Measurements from ENCODE around the gene ADGRL3. TPM values are rescaled to one million over a fixed set of nuclear protein-coding genes. Genes with fewer than 3 reads are reported as not detected.

ADGRL3 gene
- total and polyA plus RNA-seq, 7 donors, result under 0.01 to 11.9 (median 5.4) TPM

GRCh38 chr4:61447918-61448317 lies 247.8 kb downstream of the ADGRL3 start:
- no peaks in the 10 kb centered on the region for H3K27me3 ChIP-seq
- no peak overlapping the region for H3K4me3 ChIP-seq
- no peak for TF ChIP-seq CTCF (IDR thresholded peaks at IDR 0.05)
- no peak for TF ChIP-seq POLR2A (IDR thresholded peaks at IDR 0.05)
- no peak for TF ChIP-seq EP300 (IDR thresholded peaks at IDR 0.05)
- no peak for TF ChIP-seq POLR2AphosphoS5 (IDR thresholded peaks at IDR 0.05)
- H3K27ac ChIP-seq, result no peak overlapping the region
- intact Hi-C loops (cut with DNase I), result no loop called here
- WGBS, 2 donors, result 81 to 83% methylated on average over 1 of the region's 1 CpG
- no peaks in the 10 kb centered on the region for H3K9me3 ChIP-seq
- no peaks in the 10 kb centered on the region for H3K36me3 ChIP-seq
- no peaks in the 10 kb centered on the region for H3K4me1 ChIP-seq
- no peak for DNase-seq

DNA sequence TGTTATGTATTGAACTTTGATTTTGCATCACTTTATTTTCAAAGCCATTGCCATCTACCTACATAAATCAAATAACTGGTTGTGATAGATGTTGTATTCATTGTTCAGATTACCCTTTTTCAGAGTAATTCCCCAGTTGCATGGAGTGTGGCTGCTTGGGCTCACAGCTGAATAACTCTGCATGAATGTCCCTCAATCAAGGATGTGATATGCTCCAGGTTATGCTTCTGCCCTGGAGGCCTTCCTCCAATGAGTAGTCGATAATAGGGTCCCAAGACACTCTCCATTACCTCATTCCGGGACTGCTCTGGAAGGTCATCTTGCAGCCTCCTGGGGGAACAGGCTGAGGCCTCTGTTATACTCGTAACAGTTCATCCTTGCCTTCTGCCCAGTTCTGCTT lies 251.8 kb downstream of the ADGRL3 start:
- no peak for DNase-seq
- Histone ChIP-seq H3K9me3 (no peaks in the 10 kb centered on the region), H3K36me3 (no peaks in the 10 kb centered on the region), H3K4me3 (no peak overlapping the region), H3K27ac (no peak overlapping the region), H3K4me1 (no peaks in the 10 kb centered on the region), H3K27me3 (no peaks in the 10 kb centered on the region)
- TF ChIP-seq POLR2AphosphoS5 (IDR thresholded peaks at IDR 0.05), result no peak
- TF ChIP-seq CTCF (IDR thresholded peaks at IDR 0.05), result no peak
- no peak for TF ChIP-seq EP300 (IDR thresholded peaks at IDR 0.05)
- TF ChIP-seq POLR2A (IDR thresholded peaks at IDR 0.05), result no peak
- WGBS, 2 donors, result 85 to 90% methylated on average over 3 of the region's 3 CpGs
- intact Hi-C loops (cut with DNase I), result no loop called here

GRCh38 chr4:61461956-61462355 lies 261.8 kb downstream of the ADGRL3 start:
- TF ChIP-seq EP300 (IDR thresholded peaks at IDR 0.05) (no peak), POLR2AphosphoS5 (IDR thresholded peaks at IDR 0.05) (no peak), CTCF (IDR thresholded peaks at IDR 0.05) (no peak), POLR2A (IDR thresholded peaks at IDR 0.05) (no peak)
- Histone ChIP-seq H3K9me3 (no peaks in the 10 kb centered on the region), H3K4me1 (no peaks in the 10 kb centered on the region), H3K27me3 (no peaks in the 10 kb centered on the region), H3K36me3 (no peaks in the 10 kb centered on the region), H3K4me3 (no peak overlapping the region), H3K27ac (no peak overlapping the region)
- WGBS, 2 donors, result 76 to 79% methylated on average over 1 of the region's 1 CpG
- intact Hi-C loops (cut with DNase I), result no loop called here
- no peak for DNase-seq

DNA sequence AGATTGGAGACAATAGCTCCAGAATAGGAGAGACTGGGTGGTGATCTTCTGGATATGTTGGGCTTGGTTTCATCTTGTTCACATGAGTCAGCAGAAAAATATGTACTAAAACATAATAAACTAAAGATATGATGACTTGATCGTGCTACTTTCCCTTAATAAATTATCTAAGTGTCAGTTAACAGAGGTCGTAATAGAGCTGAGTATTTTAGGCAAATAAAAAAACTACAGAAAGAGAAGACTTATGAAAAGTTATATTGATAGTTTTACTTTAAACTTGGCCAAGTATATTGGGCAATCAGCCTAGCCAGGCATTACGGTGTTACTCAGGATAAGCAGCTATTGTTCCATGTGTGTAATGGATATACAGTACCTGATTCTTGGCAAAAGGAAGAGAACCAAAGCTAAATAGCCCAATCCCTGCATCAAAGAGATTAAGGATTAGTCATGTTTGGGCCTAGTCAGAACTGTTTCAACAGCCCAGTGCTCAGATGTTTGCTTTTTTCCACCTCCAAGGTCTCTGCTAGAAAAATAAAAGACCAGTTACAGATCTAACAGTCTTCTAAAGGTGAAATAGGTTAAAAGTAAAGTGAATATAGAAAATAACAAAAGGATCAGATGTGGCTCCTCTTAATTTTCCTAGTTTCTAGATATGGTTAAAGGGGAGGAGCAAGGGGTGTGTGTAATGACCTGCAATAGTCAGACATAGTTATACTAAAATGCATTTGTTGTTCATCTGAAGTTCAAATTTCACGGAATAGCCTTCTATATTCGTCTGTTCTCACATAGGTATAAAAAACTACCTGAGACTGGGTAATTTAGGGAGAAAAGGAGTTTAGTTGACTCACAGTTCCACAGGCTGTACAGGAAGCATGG lies 262.6 kb downstream of the ADGRL3 start:
- 40 to 57% methylated on average over 5 of the region's 5 CpGs for WGBS, 2 donors
- no peak overlapping the region for H3K27ac ChIP-seq

More for the DNA sequence above, 262.6 kb downstream of the ADGRL3 start:
- H3K4me1 ChIP-seq, result no peaks in the 10 kb centered on the region
- H3K9me3 ChIP-seq, result no peaks in the 10 kb centered on the region
- no peaks in the 10 kb centered on the region for H3K36me3 ChIP-seq
- no peak overlapping the region for H3K4me3 ChIP-seq
- TF ChIP-seq POLR2AphosphoS5 (IDR thresholded peaks at IDR 0.05) (no peak), CTCF (IDR thresholded peaks at IDR 0.05) (no peak), EP300 (IDR thresholded peaks at IDR 0.05) (no peak), POLR2A (IDR thresholded peaks at IDR 0.05) (no peak)
- no peak for DNase-seq
- intact Hi-C loops (cut with DNase I), result no loop called here
- H3K27me3 ChIP-seq, result no peaks in the 10 kb centered on the region
